Keratinocyte (primary cell): Measurements from ENCODE around the gene GREM2.

ENCODE experiments used
- CTCF ChIP-seq, 3 experiments: IDR thresholded peaks in 1 of 3; conservative IDR thresholded peaks in 1 of 3; optimal IDR thresholded peaks in 1 of 3; 2 replicates in 2 of 3; 3 replicates in 1 of 3; pipeline versions ENCODE3 to v1.5.1; 2011; ENCODE audit warnings: low read length in 3 of 3, mild to moderate bottlenecking in 3 of 3, moderate library complexity in 2 of 3, control low read depth in 1 of 3, inconsistent platforms in 1 of 3; ENCODE audit not compliant: insufficient read depth in 2 of 3; ENCODE audit errors: extremely low read depth in 1 of 3
- EZH2 ChIP-seq: IDR thresholded peaks from one replicate; pipeline ENCODE4 v1.6.1; 2012; ENCODE audit warnings: inconsistent platforms, mild to moderate bottlenecking, low read length, moderate library complexity

GRCh38 chr1:240612811-240613210 lies 856 bp upstream of the GREM2 start:
- TF ChIP-seq CTCF (optimal IDR thresholded peaks at IDR 0.05 in 1 of 3, IDR thresholded peaks at IDR 0.05 in 1 of 3, conservative IDR thresholded peaks at IDR 0.05 in 1 of 3; ENCODE audit: extremely low read depth in 1 of 3, insufficient read depth in 2 of 3, low read length in 3 of 3) (no peak), EZH2 (no peak)
